ENCODE results near the gene SLC15A3.
A peak's percentile ranks its signal among the peaks of the same experiment; 100 is the strongest.

SLC15A3 gene

GRCh38 chr11:60952742-60953170, 780 bp upstream of the SLC15A3 start:
- Histone ChIP-seq H2BK120ac (ENCODE audit: low read depth, low read length) (no peak overlapping the region), H2BK15ac (ENCODE audit: low read depth, poor library complexity, severe bottlenecking) (no peak overlapping the region), H3K4me2 (ENCODE audit: low read length, poor library complexity, severe bottlenecking) (no peak overlapping the region), H3K9ac (ENCODE audit: low read length) (peak overlapping the region; percentile 88), H3K18ac (ENCODE audit: low read depth in 1 of 2, low read length in 2 of 2) (peak overlapping the region; percentile 37 to 40), H3K4me3 (ENCODE audit: insufficient read depth in 1 of 2, low read depth in 1 of 2, low read length in 2 of 2) (peak overlapping the region in 1 of 2 experiments; percentile 78), H4K8ac (ENCODE audit: low read length) (peak overlapping the region; percentile 81), H3K36me3 (ENCODE audit: control insufficient read depth in 1 of 2, insufficient read depth in 2 of 2, low read depth in 1 of 2, low read length in 2 of 2) (no peaks in the 10 kb centered on the region), H3K79me1 (replicated peaks; ENCODE audit: low read length, poor library complexity, severe bottlenecking) (peaks cover 6% of the 10 kb centered on the region), H3K14ac (ENCODE audit: low read length in 2 of 2) (no peak overlapping the region), H3K27me3 (ENCODE audit: control insufficient read depth in 1 of 2, insufficient read depth in 1 of 2, low read length in 2 of 2) (peaks cover 0 to 3% of the 10 kb centered on the region in 2 experiments), H2BK5ac (ENCODE audit: low read depth, low read length, poor library complexity, severe bottlenecking) (no peak overlapping the region), H2AFZ (ENCODE audit: low read depth, low read length) (peak overlapping the region; percentile 65), H2AK5ac (ENCODE audit: low read length, severe bottlenecking) (no peak overlapping the region), H3K4me1 (ENCODE audit: control insufficient read depth, insufficient read depth, low read depth, low read length) (peaks cover 23% of the 10 kb centered on the region), H2BK12ac (ENCODE audit: low read length in 2 of 2) (no peak overlapping the region), H3K9me3 (ENCODE audit: control insufficient read depth, low read length) (no peaks in the 10 kb centered on the region), H3K27ac (ENCODE audit: low read length, poor library complexity, severe bottlenecking) (no peak overlapping the region), H3K23ac (ENCODE audit: low read length in 2 of 2) (no peak overlapping the region), H4K91ac (ENCODE audit: low read length) (peak overlapping the region; percentile 31), H3K4ac (ENCODE audit: low read depth in 1 of 2, low read length in 2 of 2) (peak overlapping the region in 1 of 2 experiments; percentile 22)
- WGBS = 50% methylated on average over 3 of the region's 3 CpGs
- DNase-seq = no peak

DNA sequence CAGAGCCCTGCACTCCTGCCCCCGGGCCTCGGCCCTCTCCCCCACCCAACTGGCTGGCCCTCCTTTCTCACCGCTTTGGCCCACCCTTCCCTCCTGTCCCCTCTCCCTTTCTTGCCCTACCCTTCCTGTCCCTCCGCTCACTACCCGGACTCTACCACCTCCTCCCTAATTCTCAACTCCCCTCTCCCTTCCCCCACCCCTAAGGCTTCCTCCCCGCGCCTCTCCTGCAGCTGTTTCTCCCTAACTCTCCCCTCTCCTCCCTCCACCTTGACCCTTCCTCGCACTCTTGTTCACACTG, 421 bp downstream of the SLC15A3 start:
- no peak overlapping the region for H2BK5ac ChIP-seq (ENCODE audit: low read depth, low read length, poor library complexity, severe bottlenecking)
- H3K4ac ChIP-seq (ENCODE audit: low read depth in 1 of 2, low read length in 2 of 2) = no peak overlapping the region
- WGBS = 6% methylated on average over 8 of the region's 8 CpGs

DNA sequence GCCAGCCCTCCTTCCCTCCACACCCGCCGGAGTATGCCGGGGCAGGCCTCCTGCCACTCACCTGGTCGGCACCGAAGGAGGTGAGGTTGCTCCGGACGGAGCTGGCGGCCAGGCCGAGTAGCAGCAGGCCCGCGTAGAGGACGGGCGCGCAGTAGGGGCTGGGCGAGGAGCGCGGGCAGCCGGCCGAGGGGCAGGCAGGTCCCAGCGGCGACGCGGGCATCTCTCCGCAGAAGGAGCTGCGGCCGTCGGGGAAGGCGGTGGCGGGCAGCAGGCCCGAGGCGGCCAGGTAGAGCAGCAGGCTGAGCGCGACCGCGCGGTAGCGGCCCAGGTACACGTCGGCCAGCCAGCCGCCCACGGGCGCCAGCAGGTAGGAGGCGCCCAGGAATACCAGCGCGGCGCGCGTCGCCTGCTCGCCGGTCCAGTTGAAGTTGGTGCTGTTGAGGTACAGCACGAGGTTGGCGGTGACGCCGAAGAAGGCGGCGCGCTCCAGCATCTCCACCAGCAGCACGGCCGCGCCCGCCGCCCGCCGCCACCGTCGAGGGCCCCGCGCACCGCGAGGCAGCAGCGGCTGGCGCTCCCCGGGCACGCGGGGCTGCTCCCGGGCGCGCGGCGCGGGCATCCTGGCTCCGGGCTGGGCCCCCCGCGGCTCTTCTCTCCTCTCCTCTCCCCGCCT, 907 bp downstream of the SLC15A3 start:
- peaks cover 7% of the 10 kb centered on the region for H3K79me1 ChIP-seq (replicated peaks; ENCODE audit: low read length, poor library complexity, severe bottlenecking)
- H3K27me3 ChIP-seq (ENCODE audit: control insufficient read depth in 1 of 2, insufficient read depth in 1 of 2, low read length in 2 of 2) = no peaks in the 10 kb centered on the region
- H2BK12ac ChIP-seq (ENCODE audit: low read length in 2 of 2) = peak overlapping the region in 1 of 2 experiments; percentile 47
- peak overlapping the region; percentile 79 for H4K91ac ChIP-seq (ENCODE audit: low read length)
- H3K4ac ChIP-seq (ENCODE audit: low read depth in 1 of 2, low read length in 2 of 2) = peak overlapping the region in 1 of 2 experiments; percentile 60
- peaks cover 23% of the 10 kb centered on the region for H3K4me1 ChIP-seq (ENCODE audit: control insufficient read depth, insufficient read depth, low read depth, low read length)
- H2BK120ac ChIP-seq (ENCODE audit: low read depth, low read length) = peak overlapping the region; percentile 57
- peak overlapping the region in 1 of 2 experiments; percentile 63 for H3K23ac ChIP-seq (ENCODE audit: low read length in 2 of 2)
- peak overlapping the region; percentile 73 for H2BK15ac ChIP-seq (ENCODE audit: low read depth, poor library complexity, severe bottlenecking)
- H2BK5ac ChIP-seq (ENCODE audit: low read depth, low read length, poor library complexity, severe bottlenecking) = no peak overlapping the region
- peak overlapping the region; percentile 83 for H4K8ac ChIP-seq (ENCODE audit: low read length)
- WGBS = 9% methylated on average over 61 of the region's 86 CpGs
- peaks cover 3 to 7% of the 10 kb centered on the region in 2 experiments for H3K36me3 ChIP-seq (ENCODE audit: control insufficient read depth in 1 of 2, insufficient read depth in 2 of 2, low read depth in 1 of 2, low read length in 2 of 2)
- H2AK5ac ChIP-seq (ENCODE audit: low read length, severe bottlenecking) = no peak overlapping the region
- H3K9me3 ChIP-seq (ENCODE audit: control insufficient read depth, low read length) = no peaks in the 10 kb centered on the region
- DNase-seq = peak; percentile 21
- H3K18ac ChIP-seq (ENCODE audit: low read depth in 1 of 2, low read length in 2 of 2) = peak overlapping the region; percentile 11 to 61
- no peak overlapping the region for H3K27ac ChIP-seq (ENCODE audit: low read length, poor library complexity, severe bottlenecking)
- H2AFZ ChIP-seq (ENCODE audit: low read depth, low read length) = peak overlapping the region; percentile 67
- peak overlapping the region; percentile 88 for H3K9ac ChIP-seq (ENCODE audit: low read length)
- H3K14ac ChIP-seq (ENCODE audit: low read length in 2 of 2) = peak overlapping the region in 1 of 2 experiments; percentile 66
- H3K4me2 ChIP-seq (ENCODE audit: low read length, poor library complexity, severe bottlenecking) = peak overlapping the region; percentile 64
- H3K4me3 ChIP-seq (ENCODE audit: insufficient read depth in 1 of 2, low read depth in 1 of 2, low read length in 2 of 2) = peak overlapping the region; percentile 37 to 78

More for the DNA sequence above, 421 bp downstream of the SLC15A3 start:
- peak overlapping the region; percentile 42 to 78 for H3K4me3 ChIP-seq (ENCODE audit: insufficient read depth in 1 of 2, low read depth in 1 of 2, low read length in 2 of 2)
- no peak overlapping the region for H2BK12ac ChIP-seq (ENCODE audit: low read length in 2 of 2)
- DNase-seq = no peak
- H3K18ac ChIP-seq (ENCODE audit: low read depth in 1 of 2, low read length in 2 of 2) = peak overlapping the region; percentile 4 to 54
- peak overlapping the region; percentile 83 for H4K8ac ChIP-seq (ENCODE audit: low read length)
- peak overlapping the region; percentile 64 for H3K4me2 ChIP-seq (ENCODE audit: low read length, poor library complexity, severe bottlenecking)
- H3K79me1 ChIP-seq (replicated peaks; ENCODE audit: low read length, poor library complexity, severe bottlenecking) = peaks cover 6% of the 10 kb centered on the region
- H3K36me3 ChIP-seq (ENCODE audit: control insufficient read depth in 1 of 2, insufficient read depth in 2 of 2, low read depth in 1 of 2, low read length in 2 of 2) = peaks cover 2% of the 10 kb centered on the region in 2 experiments
- peak overlapping the region in 1 of 2 experiments; percentile 8 for H3K14ac ChIP-seq (ENCODE audit: low read length in 2 of 2)
- H3K9ac ChIP-seq (ENCODE audit: low read length) = peak overlapping the region; percentile 88
- no peak overlapping the region for H2AK5ac ChIP-seq (ENCODE audit: low read length, severe bottlenecking)
- peak overlapping the region; percentile 57 for H2BK120ac ChIP-seq (ENCODE audit: low read depth, low read length)
- H3K9me3 ChIP-seq (ENCODE audit: control insufficient read depth, low read length) = no peaks in the 10 kb centered on the region
- H3K27ac ChIP-seq (ENCODE audit: low read length, poor library complexity, severe bottlenecking) = no peak overlapping the region
- no peaks in the 10 kb centered on the region for H3K27me3 ChIP-seq (ENCODE audit: control insufficient read depth in 1 of 2, insufficient read depth in 1 of 2, low read length in 2 of 2)
- peak overlapping the region; percentile 10 for H2AFZ ChIP-seq (ENCODE audit: low read depth, low read length)
- peak overlapping the region; percentile 73 for H2BK15ac ChIP-seq (ENCODE audit: low read depth, poor library complexity, severe bottlenecking)
- peaks cover 23% of the 10 kb centered on the region for H3K4me1 ChIP-seq (ENCODE audit: control insufficient read depth, insufficient read depth, low read depth, low read length)
- no peak overlapping the region for H3K23ac ChIP-seq (ENCODE audit: low read length in 2 of 2)
- peak overlapping the region; percentile 94 for H4K91ac ChIP-seq (ENCODE audit: low read length)

- WGBS = 93% methylated on average over 6 of the region's 6 CpGs
- peak overlapping the region in 1 of 2 experiments; percentile 47 for H3K4me3 ChIP-seq (ENCODE audit: insufficient read depth in 1 of 2, low read depth in 1 of 2, low read length in 2 of 2)
These were observed 2.0 kb downstream of the SLC15A3 start for GRCh38 chr11:60950024-60950423.

More at GRCh38 chr11:60950024-60950423, 2.0 kb downstream of the SLC15A3 start:
- no peak for DNase-seq
- H3K4ac ChIP-seq (ENCODE audit: low read depth in 1 of 2, low read length in 2 of 2) = no peak overlapping the region
- H3K23ac ChIP-seq (ENCODE audit: low read length in 2 of 2) = no peak overlapping the region
- no peak overlapping the region for H4K91ac ChIP-seq (ENCODE audit: low read length)
- H3K4me2 ChIP-seq (ENCODE audit: low read length, poor library complexity, severe bottlenecking) = no peak overlapping the region
- no peak overlapping the region for H2AK5ac ChIP-seq (ENCODE audit: low read length, severe bottlenecking)
- H3K9ac ChIP-seq (ENCODE audit: low read length) = no peak overlapping the region
- no peak overlapping the region for H2AFZ ChIP-seq (ENCODE audit: low read depth, low read length)
- no peak overlapping the region for H2BK15ac ChIP-seq (ENCODE audit: low read depth, poor library complexity, severe bottlenecking)
- no peak overlapping the region for H2BK120ac ChIP-seq (ENCODE audit: low read depth, low read length)
- peaks cover 9% of the 10 kb centered on the region for H3K79me1 ChIP-seq (replicated peaks; ENCODE audit: low read length, poor library complexity, severe bottlenecking)
- peaks cover 6 to 15% of the 10 kb centered on the region in 2 experiments for H3K36me3 ChIP-seq (ENCODE audit: control insufficient read depth in 1 of 2, insufficient read depth in 2 of 2, low read depth in 1 of 2, low read length in 2 of 2)
- H4K8ac ChIP-seq (ENCODE audit: low read length) = no peak overlapping the region
- no peak overlapping the region for H3K27ac ChIP-seq (ENCODE audit: low read length, poor library complexity, severe bottlenecking)
- H3K18ac ChIP-seq (ENCODE audit: low read depth in 1 of 2, low read length in 2 of 2) = no peak overlapping the region
- no peak overlapping the region for H2BK12ac ChIP-seq (ENCODE audit: low read length in 2 of 2)
- H3K4me1 ChIP-seq (ENCODE audit: control insufficient read depth, insufficient read depth, low read depth, low read length) = peaks cover 23% of the 10 kb centered on the region
- no peaks in the 10 kb centered on the region for H3K9me3 ChIP-seq (ENCODE audit: control insufficient read depth, low read length)
- no peaks in the 10 kb centered on the region for H3K27me3 ChIP-seq (ENCODE audit: control insufficient read depth in 1 of 2, insufficient read depth in 1 of 2, low read length in 2 of 2)
- H2BK5ac ChIP-seq (ENCODE audit: low read depth, low read length, poor library complexity, severe bottlenecking) = no peak overlapping the region
- no peak overlapping the region for H3K14ac ChIP-seq (ENCODE audit: low read length in 2 of 2)
